ENCODE data around the gene LYPLAL1. TPM values are rescaled to one million over a fixed set of nuclear protein-coding genes. Genes with fewer than 3 reads are reported as not detected.
"Not testable (repeated sequence)": the region's sequence is repeated elsewhere in the genome, so short reads cannot be mapped to it uniquely, and the experiment has no call there.

LYPLAL1 gene
- total and polyA plus RNA-seq, 8 donors: 3.6 to 48.1 (median 12.7) TPM

DNA sequence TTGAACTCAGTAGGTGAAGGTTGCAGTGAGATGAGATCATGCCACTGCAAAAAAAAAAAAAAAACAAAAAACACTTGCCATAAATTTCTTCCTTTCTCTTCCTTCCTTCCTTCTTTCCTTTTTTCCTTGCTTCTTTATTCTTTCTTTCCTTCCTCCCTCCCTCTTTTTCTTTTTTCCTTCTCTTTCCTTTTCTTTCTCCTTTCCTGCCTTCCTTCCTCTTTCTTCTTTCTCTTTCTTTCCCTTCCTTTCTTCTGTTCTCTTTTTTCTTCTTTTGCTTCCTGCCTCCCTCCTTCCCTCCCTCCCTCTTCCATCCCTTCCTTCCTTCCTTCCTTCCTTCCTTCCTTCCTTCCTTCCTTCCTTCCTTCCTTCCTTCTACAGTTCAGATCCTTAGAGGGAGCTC is 71.2 kb downstream of the LYPLAL1 start:
- intact Hi-C loops (cut with DNase I; ENCODE audit: low total_unique reads): no loop called here

DNA sequence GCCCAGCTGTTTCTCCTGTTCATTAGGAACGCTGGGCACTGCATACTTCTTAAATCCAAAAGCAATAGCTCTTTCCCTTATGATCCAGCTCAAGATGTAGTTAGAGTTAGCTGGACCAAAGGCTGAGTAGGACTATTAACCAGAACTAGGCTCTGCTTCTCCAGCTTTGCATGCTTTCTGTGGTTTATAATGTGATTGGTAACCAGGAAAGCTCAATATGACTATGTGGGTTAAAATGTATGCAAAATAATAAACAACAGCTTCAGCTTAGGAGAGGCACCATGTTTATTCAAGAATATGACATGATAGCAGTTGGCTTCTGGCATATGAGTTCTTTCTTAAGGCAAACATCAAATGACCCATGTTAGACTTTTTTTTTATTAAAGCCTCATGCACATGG is 73.8 kb downstream of the LYPLAL1 start:
- intact Hi-C loops (cut with DNase I; ENCODE audit: low total_unique reads): no loop called here
- H3K27me3 ChIP-seq: no peaks in the 10 kb centered on the region
- WGBS, 5 donors: 67 to 77% (median 73%) methylated on average over 1 of the region's 1 CpG
- no peak overlapping the region for H3K4me3 ChIP-seq
- no peak overlapping the region for H3K27ac ChIP-seq
- no peak for DNase-seq
- peaks cover 0 to 9% (median 4%) of the 10 kb centered on the region in 4 donors for H3K9me3 ChIP-seq
- no peaks in the 10 kb centered on the region for H3K36me3 ChIP-seq
- no peak for TF ChIP-seq POLR2AphosphoS5 (IDR thresholded peaks at IDR 0.05)
- no peak for TF ChIP-seq POLR2A (IDR thresholded peaks at IDR 0.05)
- TF ChIP-seq, protein P1, sequence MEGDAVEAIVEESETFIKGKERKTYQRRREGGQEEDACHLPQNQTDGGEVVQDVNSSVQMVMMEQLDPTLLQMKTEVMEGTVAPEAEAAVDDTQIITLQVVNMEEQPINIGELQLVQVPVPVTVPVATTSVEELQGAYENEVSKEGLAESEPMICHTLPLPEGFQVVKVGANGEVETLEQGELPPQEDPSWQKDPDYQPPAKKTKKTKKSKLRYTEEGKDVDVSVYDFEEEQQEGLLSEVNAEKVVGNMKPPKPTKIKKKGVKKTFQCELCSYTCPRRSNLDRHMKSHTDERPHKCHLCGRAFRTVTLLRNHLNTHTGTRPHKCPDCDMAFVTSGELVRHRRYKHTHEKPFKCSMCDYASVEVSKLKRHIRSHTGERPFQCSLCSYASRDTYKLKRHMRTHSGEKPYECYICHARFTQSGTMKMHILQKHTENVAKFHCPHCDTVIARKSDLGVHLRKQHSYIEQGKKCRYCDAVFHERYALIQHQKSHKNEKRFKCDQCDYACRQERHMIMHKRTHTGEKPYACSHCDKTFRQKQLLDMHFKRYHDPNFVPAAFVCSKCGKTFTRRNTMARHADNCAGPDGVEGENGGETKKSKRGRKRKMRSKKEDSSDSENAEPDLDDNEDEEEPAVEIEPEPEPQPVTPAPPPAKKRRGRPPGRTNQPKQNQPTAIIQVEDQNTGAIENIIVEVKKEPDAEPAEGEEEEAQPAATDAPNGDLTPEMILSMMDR (IDR thresholded peaks at IDR 0.05): no peak
- TF ChIP-seq EP300 (IDR thresholded peaks at IDR 0.05): no peak
- no peaks in the 10 kb centered on the region for H3K4me1 ChIP-seq

More for the DNA sequence above, 71.2 kb downstream of the LYPLAL1 start:
- no peak for DNase-seq
- no peaks in the 10 kb centered on the region for H3K27me3 ChIP-seq
- no peak for TF ChIP-seq POLR2AphosphoS5 (IDR thresholded peaks at IDR 0.05)
- TF ChIP-seq, protein P1 (IDR thresholded peaks at IDR 0.05): no peak
- no peak for TF ChIP-seq EP300 (IDR thresholded peaks at IDR 0.05)
- TF ChIP-seq POLR2A (IDR thresholded peaks at IDR 0.05): no peak
- no peak overlapping the region for H3K27ac ChIP-seq
- no peaks in the 10 kb centered on the region for H3K4me1 ChIP-seq
- H3K36me3 ChIP-seq: no peaks in the 10 kb centered on the region
- no peaks in the 10 kb centered on the region for H3K9me3 ChIP-seq
- H3K4me3 ChIP-seq: no peak overlapping the region

DNA sequence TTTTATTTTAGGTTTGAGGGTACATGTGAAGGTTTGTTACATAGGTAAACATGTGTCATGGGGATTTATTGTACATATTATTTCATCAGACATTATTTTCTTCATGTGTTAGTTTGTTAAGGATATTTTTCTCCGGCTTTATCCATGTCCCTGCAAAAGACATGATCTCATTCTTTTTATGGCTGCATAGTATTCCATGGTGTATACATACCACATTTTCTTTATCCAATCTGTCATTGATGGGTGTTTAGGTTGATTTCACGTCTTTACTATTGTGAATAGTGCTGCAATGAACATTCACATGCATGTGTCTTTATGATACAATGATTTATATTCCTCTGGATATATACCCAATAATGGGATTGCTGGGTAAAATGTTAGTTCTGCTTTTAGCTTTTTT is 76.8 kb downstream of the LYPLAL1 start:
- intact Hi-C loops (cut with DNase I; ENCODE audit: low total_unique reads); H3K27ac ChIP-seq; H3K27me3 ChIP-seq; DNase-seq; H3K4me1 ChIP-seq; H3K9me3 ChIP-seq; H3K4me3 ChIP-seq; H3K36me3 ChIP-seq: not testable (repeated sequence)
- WGBS, 5 donors: 90 to 95% (median 94%) methylated on average over 2 of the region's 2 CpGs

DNA sequence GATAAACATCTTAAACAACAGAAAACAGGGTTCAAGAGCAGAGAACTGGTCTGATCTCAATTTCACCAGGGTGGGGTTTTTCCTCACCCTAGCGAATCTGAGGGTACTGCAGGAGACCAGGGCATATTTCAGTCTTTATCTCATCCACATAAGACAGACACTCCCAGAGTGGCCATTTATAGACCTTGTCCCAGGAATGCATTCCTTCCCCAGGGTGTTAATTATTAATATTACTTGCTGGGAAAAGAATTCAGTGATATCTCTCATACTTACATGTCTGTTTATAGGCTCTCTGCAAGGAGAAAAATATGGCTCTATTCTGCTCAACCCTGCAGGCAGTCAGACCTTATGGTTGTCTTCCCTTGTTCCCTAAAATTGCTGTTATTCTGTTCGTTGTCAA is 84.1 kb downstream of the LYPLAL1 start:
- H3K4me3 ChIP-seq: no peak overlapping the region
- peaks cover 0 to 5% (median 0%) of the 10 kb centered on the region in 4 donors for H3K36me3 ChIP-seq
- TF ChIP-seq POLR2AphosphoS5 (IDR thresholded peaks at IDR 0.05): no peak
- TF ChIP-seq POLR2A (IDR thresholded peaks at IDR 0.05): no peak
- TF ChIP-seq, protein P1 (IDR thresholded peaks at IDR 0.05): no peak
- TF ChIP-seq EP300 (IDR thresholded peaks at IDR 0.05): no peak
- H3K9me3 ChIP-seq: peaks cover 0 to 6% (median 3%) of the 10 kb centered on the region in 4 donors
- no peaks in the 10 kb centered on the region for H3K27me3 ChIP-seq
- no peaks in the 10 kb centered on the region for H3K4me1 ChIP-seq
- no peak overlapping the region for H3K27ac ChIP-seq
- intact Hi-C loops (cut with DNase I; ENCODE audit: low total_unique reads): no loop called here
- 39 to 46% (median 44%) methylated on average over 2 of the region's 2 CpGs for WGBS, 5 donors
- DNase-seq: no peak

DNA sequence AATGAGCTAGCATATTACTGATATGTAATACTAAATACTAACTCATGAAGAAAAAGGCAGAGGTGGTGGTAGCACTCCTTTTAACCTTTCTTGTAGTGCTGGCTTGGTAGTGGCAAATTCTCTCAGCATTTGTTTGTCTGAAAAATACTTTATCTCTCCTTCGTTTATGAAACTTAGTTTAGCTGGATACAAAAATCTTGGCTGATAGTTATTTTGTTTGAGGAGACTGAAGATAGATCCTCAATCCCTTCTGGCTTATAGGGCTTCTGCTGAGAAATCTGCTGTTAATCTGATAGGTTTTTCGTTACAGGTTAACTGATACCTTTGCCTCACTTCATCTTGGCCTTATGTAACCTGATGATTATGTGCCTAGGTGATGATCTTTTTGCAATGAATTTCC is 87.8 kb downstream of the LYPLAL1 start:
- no peaks in the 10 kb centered on the region for H3K27me3 ChIP-seq
- no peak for DNase-seq
- H3K4me1 ChIP-seq: peaks cover 0 to 8% (median 0%) of the 10 kb centered on the region in 4 donors
- H3K9me3 ChIP-seq: peaks cover 0 to 6% (median 3%) of the 10 kb centered on the region in 4 donors
- H3K4me3 ChIP-seq: no peak overlapping the region
- peaks cover 0 to 5% (median 0%) of the 10 kb centered on the region in 4 donors for H3K36me3 ChIP-seq
- intact Hi-C loops (cut with DNase I; ENCODE audit: low total_unique reads): no loop called here
- no peak for TF ChIP-seq POLR2AphosphoS5 (IDR thresholded peaks at IDR 0.05)
- TF ChIP-seq, protein P1 (IDR thresholded peaks at IDR 0.05): no peak
- no peak for TF ChIP-seq EP300 (IDR thresholded peaks at IDR 0.05)
- no peak for TF ChIP-seq POLR2A (IDR thresholded peaks at IDR 0.05)
- H3K27ac ChIP-seq: no peak overlapping the region
- WGBS, 5 donors: 44 to 94% (median 90%) methylated on average over 2 of the region's 2 CpGs

All from stomach (tissue), 9 donors.